H1 (cell line): Measurements from ENCODE around the gene IL16. TPM values are rescaled to one million over a fixed set of nuclear protein-coding genes. Genes with fewer than 3 reads are reported as not detected.

Experiments
- BACH1 ChIP-seq: IDR thresholded peaks from 2 replicates; pipeline ENCODE4 v1.6.1; 2012; ENCODE audit warnings: low read length, improper control_type of control experiment
- HDAC6 ChIP-seq: IDR thresholded peaks from one replicate; pipeline ENCODE4 v1.7.1; 2012; ENCODE audit warnings: low read depth, mild to moderate bottlenecking, inconsistent platforms, low read length, moderate library complexity
- SIN3A ChIP-seq, 2 experiments: IDR thresholded peaks in 1 of 2; conservative IDR thresholded peaks in 1 of 2; 2 replicates each; pipeline ENCODE4 v1.6.1; 2011 to 2012; ENCODE audit warnings: low read length in 2 of 2, improper control_type of control experiment in 1 of 2, low read depth in 1 of 2, mild to moderate bottlenecking in 1 of 2
- SIX5 ChIP-seq: IDR thresholded peaks from 2 replicates; pipeline ENCODE4 v1.6.1; 2011; ENCODE audit warnings: mild to moderate bottlenecking, low read depth, low read length
- polyA plus RNA-seq, 7 experiments: library from polyadenylated mRNA; depleted of rRNA in 3 of 7; stranded (reverse) in 5 of 7; unstranded in 2 of 7; fragments of >200 nt in 5 of 7; fragments of 200-250 nt in 2 of 7; gene quantifications; 1 replicate in 5 of 7; 2 replicates in 1 of 7; 4 replicates in 1 of 7; pipeline versions ENCODE4 v1.2.1 to v1.2.3, GENCODE V29; 2011 to 2013; ENCODE audit warnings: missing spikeins in 2 of 7, mixed read lengths in 2 of 7
- total RNA-seq: library from RNA; stranded (reverse); fragmentation: NEBNext Ultra II Directional; extraction: Animal tissue kit (Norgen Biotek cat#: 25700); gene quantifications from 2 replicates; pipeline ENCODE4 v1.2.1, GENCODE V29; 2021
- TF ChIP-seq, protein P1 (sequence below): IDR thresholded peaks from 2 replicates; pipeline ENCODE4 v1.6.1; 2012; ENCODE audit warnings: inconsistent platforms

IL16 gene
- total and polyA plus RNA-seq, 2 of the 8 experiments (the other 6 are each of a cell fraction or from before 2014, with no cell fraction given): 0.03 to 0.09 TPM

DNA sequence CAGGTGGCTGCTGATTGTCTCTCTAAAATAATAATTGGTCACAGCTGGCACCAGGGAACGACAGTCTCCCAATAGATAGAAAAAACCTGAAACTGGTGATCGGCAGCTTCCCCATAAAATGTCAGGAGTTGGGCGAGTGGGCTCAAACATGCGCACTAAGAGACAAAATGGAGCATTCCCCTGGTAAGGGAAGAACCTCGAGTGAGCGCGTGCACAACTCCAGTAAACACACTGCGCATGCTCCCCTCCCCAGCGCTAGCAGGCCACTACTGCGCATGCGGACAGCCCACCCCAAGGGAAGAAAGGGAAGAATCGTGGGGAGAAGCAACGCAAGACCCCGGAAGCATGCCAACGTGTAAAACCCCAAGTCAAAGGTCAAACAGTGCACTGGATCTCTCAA is 134.9 kb downstream of the IL16 start (continued):
- TF ChIP-seq, protein P1, sequence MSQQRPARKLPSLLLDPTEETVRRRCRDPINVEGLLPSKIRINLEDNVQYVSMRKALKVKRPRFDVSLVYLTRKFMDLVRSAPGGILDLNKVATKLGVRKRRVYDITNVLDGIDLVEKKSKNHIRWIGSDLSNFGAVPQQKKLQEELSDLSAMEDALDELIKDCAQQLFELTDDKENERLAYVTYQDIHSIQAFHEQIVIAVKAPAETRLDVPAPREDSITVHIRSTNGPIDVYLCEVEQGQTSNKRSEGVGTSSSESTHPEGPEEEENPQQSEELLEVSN: no peak
- TF ChIP-seq HDAC6: no peak
- no peak for TF ChIP-seq SIX5
- no peak for TF ChIP-seq BACH1
- TF ChIP-seq SIN3A (conservative IDR thresholded peaks at IDR 0.05 in 1 of 2, IDR thresholded peaks at IDR 0.05 in 1 of 2; ENCODE audit: low read depth in 1 of 2, low read length in 2 of 2): no peak
- TF ChIP-seq, all 59 proteins: peak for 0
